Osteoblast (primary cell): ENCODE results near the gene AOAH. TPM values are rescaled to one million over a fixed set of nuclear protein-coding genes. Genes with fewer than 3 reads are reported as not detected.

Experiments
- DNase-seq: peaks from one replicate; pipeline ENCODE4 v3.0.0; 2011; ENCODE audit warnings: low spot score, mixed read lengths; ENCODE audit not compliant: insufficient read length; ENCODE audit errors: missing footprints
- H2AFZ ChIP-seq: 2 replicates; pipeline ENCODE4 v1.6.0; 2011; ENCODE audit warnings: mild to moderate bottlenecking, low read length
- H3K27ac ChIP-seq: 2 replicates; pipeline ENCODE4 v1.5.1; 2011; ENCODE audit warnings: mild to moderate bottlenecking, low read depth, low read length, moderate library complexity
- H3K27me3 ChIP-seq: 2 replicates; pipeline ENCODE4 v1.6.0; 2012; ENCODE audit warnings: mild to moderate bottlenecking, control low read depth, inconsistent platforms, low read length, moderate library complexity; ENCODE audit not compliant: insufficient read depth
- H3K36me3 ChIP-seq: 2 replicates; pipeline ENCODE4 v1.5.1; 2011; ENCODE audit warnings: mild to moderate bottlenecking, low read length, control low read depth, moderate library complexity; ENCODE audit not compliant: insufficient read depth
- H3K4me1 ChIP-seq: 2 replicates; pipeline ENCODE4 v1.5.1; 2011; ENCODE audit warnings: mild to moderate bottlenecking, low read length, control low read depth, moderate library complexity; ENCODE audit not compliant: insufficient read depth
- H3K4me2 ChIP-seq: 2 replicates; pipeline ENCODE4 v1.6.0; 2011; ENCODE audit warnings: mild to moderate bottlenecking, low read length; ENCODE audit not compliant: insufficient read depth
- H3K4me3 ChIP-seq: fragments of 200-600 bp; sonication (generic); 3 replicates; pipeline ENCODE4 v1.5.1; 2012; ENCODE audit warnings: mild to moderate bottlenecking, low read length, inconsistent platforms; ENCODE audit not compliant: insufficient read depth
- H3K79me2 ChIP-seq: 2 replicates; pipeline ENCODE4 v1.6.0; 2012; ENCODE audit warnings: mild to moderate bottlenecking, low read length, control low read depth, inconsistent platforms; ENCODE audit not compliant: insufficient read depth
- H3K9me3 ChIP-seq: 2 replicates; pipeline ENCODE4 v1.5.1; 2011; ENCODE audit warnings: low read depth, low read length, control low read depth
- H4K20me1 ChIP-seq: 2 replicates; pipeline ENCODE4 v1.6.0; 2012; ENCODE audit warnings: mild to moderate bottlenecking, low read length, control low read depth; ENCODE audit not compliant: insufficient read depth
- CTCF ChIP-seq: IDR thresholded peaks from 2 replicates; pipeline ENCODE4 v1.5.1; 2011; ENCODE audit warnings: mild to moderate bottlenecking, low read depth, low read length, moderate library complexity; ENCODE audit errors: extremely low read depth
- total RNA-seq: library from RNA; depleted of rRNA; stranded (reverse); fragments of >200 nt; gene quantifications from 2 replicates; pipeline ENCODE4 v1.2.3, GENCODE V29; 2012

Gene AOAH
- total RNA-seq, 1 donor: under 0.01 TPM

- Histone ChIP-seq H2AFZ (no peak overlapping the region), H3K9me3 (no peaks in the 10 kb centered on the region), H3K4me3 (no peak overlapping the region), H3K36me3 (no peaks in the 10 kb centered on the region), H3K4me1 (no peaks in the 10 kb centered on the region), H3K27ac (no peak overlapping the region), H3K79me2 (no peaks in the 10 kb centered on the region), H3K4me2 (no peak overlapping the region), H4K20me1 (no peaks in the 10 kb centered on the region), H3K27me3 (peaks cover 3% of the 10 kb centered on the region)
- DNase-seq: no peak
- no peak for TF ChIP-seq CTCF
Measured at GRCh38 chr7:36638586-36639263, 85.6 kb downstream of the AOAH start.

GRCh38 chr7:36638140-36638539, 86.2 kb downstream of the AOAH start:
- Histone ChIP-seq H3K27me3 (peaks cover 3% of the 10 kb centered on the region), H3K4me3 (no peak overlapping the region), H3K27ac (no peak overlapping the region), H3K36me3 (no peaks in the 10 kb centered on the region), H3K79me2 (no peaks in the 10 kb centered on the region), H2AFZ (no peak overlapping the region), H3K4me1 (no peaks in the 10 kb centered on the region), H3K4me2 (no peak overlapping the region), H3K9me3 (no peaks in the 10 kb centered on the region), H4K20me1 (no peaks in the 10 kb centered on the region)
- TF ChIP-seq CTCF: no peak
- no peak for DNase-seq

GRCh38 chr7:36637417-36637816, 86.9 kb downstream of the AOAH start:
- no peak overlapping the region for H3K4me3 ChIP-seq
- no peak for TF ChIP-seq CTCF
- H2AFZ ChIP-seq: no peak overlapping the region

GRCh38 chr7:36636126-36636525, 88.2 kb downstream of the AOAH start:
- Histone ChIP-seq H3K4me3 (no peak overlapping the region), H2AFZ (no peak overlapping the region), H3K4me1 (no peaks in the 10 kb centered on the region), H3K79me2 (no peaks in the 10 kb centered on the region), H3K27me3 (peaks cover 6% of the 10 kb centered on the region), H3K4me2 (no peak overlapping the region), H3K27ac (no peak overlapping the region), H3K36me3 (no peaks in the 10 kb centered on the region), H3K9me3 (no peaks in the 10 kb centered on the region), H4K20me1 (no peaks in the 10 kb centered on the region)
- no peak for TF ChIP-seq CTCF
- no peak for DNase-seq

More at GRCh38 chr7:36637417-36637816, 86.9 kb downstream of the AOAH start:
- no peak for DNase-seq
- H3K9me3 ChIP-seq: no peaks in the 10 kb centered on the region
- no peaks in the 10 kb centered on the region for H3K79me2 ChIP-seq
- no peak overlapping the region for H3K4me2 ChIP-seq
- H3K27ac ChIP-seq: no peak overlapping the region
- H3K27me3 ChIP-seq: peaks cover 5% of the 10 kb centered on the region
- no peaks in the 10 kb centered on the region for H4K20me1 ChIP-seq
- H3K36me3 ChIP-seq: no peaks in the 10 kb centered on the region
- H3K4me1 ChIP-seq: no peaks in the 10 kb centered on the region
